Fibroblast of the conjunctiva (primary cell): ENCODE data around the gene SLC28A3.

Experiments
- DNase-seq: peaks from one replicate; pipeline ENCODE4 v3.0.0-alpha.2; 2010; ENCODE audit warnings: low read depth

Gene SLC28A3

GRCh38 chr9:84339503-84339902 lies 1.1 kb downstream of the SLC28A3 start:
- no peak for DNase-seq

DNA sequence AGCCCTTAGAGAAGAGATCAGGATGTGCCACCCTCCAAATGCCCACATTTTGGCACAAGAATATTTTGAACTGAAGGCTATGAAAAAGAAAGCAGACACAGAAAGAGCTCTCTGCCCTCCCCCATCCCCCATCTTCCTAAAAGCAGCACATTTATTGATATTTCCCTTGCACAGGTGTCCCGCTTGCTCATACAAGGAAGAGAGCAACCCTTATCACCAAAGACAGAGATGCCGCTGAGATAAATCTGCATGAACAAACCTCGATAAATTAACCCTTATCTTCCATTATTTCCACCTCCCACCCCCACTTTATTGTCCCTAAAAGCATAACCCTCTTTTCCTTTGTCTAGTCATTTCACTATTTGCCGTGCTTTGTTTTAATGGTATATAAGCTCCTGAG lies 1.8 kb downstream of the SLC28A3 start:
- DNase-seq: no peak

GRCh38 chr9:84337252-84337651 lies 3.3 kb downstream of the SLC28A3 start:
- DNase-seq: no peak

DNA sequence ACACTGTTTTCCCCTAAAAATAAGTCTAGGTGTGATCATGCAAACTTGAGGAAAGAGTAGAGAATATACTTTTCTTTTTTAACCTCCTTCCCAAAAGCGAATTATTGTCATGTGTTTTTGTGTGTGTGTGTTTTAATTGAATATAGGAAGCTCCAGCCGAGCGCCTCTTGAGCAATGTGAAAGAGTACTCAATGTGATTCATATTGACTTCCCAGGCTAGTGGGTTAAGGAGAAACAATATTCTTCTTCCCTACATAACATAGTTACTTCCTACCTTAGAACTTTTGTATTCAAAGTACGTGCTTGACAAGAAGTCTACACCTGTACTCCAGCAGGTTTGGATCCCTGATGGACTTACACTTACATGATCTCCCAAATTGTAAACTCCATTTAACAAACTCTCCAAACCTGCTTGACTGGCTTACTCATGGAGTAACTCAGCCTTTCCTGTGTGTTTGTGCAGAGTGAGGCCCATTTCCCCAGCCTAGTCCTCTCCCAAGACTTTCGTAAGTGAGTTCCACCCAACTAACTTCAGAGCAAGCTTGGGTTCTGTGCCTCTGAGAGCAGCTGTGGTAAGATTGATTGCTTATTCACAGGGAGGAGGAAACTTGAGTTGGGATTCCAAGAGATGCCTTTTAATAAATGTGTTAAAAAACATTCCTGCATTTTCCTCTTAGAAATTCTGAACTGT lies 9.3 kb downstream of the SLC28A3 start:
- DNase-seq: no peak

DNA sequence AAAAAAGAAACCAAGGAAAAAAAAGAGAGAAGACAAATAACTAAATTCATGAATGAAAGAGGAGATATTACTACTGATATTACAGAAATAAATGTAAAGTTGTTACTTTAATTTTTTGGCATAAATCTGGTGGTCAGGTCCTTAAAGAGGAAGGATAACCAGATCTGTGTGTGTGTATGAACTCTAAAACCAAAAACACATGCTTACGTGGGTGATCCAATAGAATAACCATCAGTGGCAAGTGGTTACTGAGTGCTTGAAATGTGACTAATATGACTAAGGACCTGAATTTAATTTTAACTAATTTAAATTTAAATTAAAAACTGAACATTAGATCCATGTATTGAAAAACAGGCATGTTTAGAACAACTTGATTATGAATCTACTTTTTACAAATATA lies 10.3 kb downstream of the SLC28A3 start:
- DNase-seq: no peak

GRCh38 chr9:84327184-84327583 lies 13.4 kb downstream of the SLC28A3 start:
- DNase-seq: no peak

DNA sequence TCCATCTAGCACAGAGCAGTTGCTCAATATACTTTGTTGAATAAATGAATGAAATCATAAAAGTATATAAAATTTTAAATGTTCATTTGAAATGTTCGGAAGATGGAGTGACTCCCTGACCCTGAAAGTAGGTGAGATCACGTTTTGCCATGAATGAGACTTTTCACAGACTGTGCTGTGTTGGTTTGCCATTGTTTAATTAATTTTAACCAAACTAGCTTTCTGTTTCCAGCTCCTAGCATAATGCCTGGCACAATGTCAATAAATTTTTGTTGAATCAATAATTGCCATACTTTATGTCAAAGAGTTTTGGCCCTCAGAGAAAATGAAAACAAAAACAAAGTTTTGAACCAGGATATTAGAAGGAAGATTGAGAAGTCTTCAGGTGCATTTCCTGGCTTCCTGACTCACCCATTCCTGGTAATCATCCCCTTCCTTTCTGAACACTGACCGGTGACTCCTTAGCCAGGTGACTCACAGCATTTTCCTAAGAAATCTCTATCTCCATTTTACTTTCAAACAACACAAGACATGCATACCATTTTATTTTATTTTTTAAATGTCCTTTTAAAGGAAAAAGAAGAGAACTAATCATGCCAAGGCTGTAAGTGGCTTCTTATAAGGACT lies 15.1 kb downstream of the SLC28A3 start:
- no peak for DNase-seq

GRCh38 chr9:84324811-84325210 lies 15.7 kb downstream of the SLC28A3 start:
- DNase-seq: no peak

GRCh38 chr9:84323858-84324257 lies 16.7 kb downstream of the SLC28A3 start:
- no peak for DNase-seq

GRCh38 chr9:84322828-84323227 lies 17.7 kb downstream of the SLC28A3 start:
- DNase-seq: peak; percentile 34

GRCh38 chr9:84320231-84320630 lies 20.3 kb downstream of the SLC28A3 start:
- DNase-seq: no peak

- no peak for DNase-seq
These were observed 20.9 kb downstream of the SLC28A3 start for GRCh38 chr9:84319632-84320031.

GRCh38 chr9:84318981-84319380 lies 21.6 kb downstream of the SLC28A3 start:
- DNase-seq: no peak

DNA sequence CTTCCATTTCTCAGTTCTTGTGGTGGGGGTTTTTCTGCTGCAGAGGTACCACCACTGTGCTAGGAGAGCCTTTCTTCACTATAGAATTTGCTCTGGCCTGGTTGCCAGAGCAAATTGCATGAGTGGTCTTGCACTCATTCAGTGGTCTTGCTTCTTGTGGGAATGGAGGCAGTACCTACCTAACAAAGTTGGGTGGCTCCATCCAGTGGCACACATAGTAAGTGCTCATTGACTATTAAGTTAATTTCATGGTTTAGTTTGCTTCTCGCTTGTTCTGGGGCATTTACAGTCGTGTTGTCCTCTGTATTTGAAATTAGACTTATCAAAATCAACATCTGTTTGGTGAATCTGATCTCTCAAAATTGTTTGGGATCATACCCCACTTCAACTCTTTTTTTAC lies 23.0 kb downstream of the SLC28A3 start:
- DNase-seq: no peak

GRCh38 chr9:84315278-84315877 lies 25.2 kb downstream of the SLC28A3 start:
- DNase-seq: peak; percentile 34

DNA sequence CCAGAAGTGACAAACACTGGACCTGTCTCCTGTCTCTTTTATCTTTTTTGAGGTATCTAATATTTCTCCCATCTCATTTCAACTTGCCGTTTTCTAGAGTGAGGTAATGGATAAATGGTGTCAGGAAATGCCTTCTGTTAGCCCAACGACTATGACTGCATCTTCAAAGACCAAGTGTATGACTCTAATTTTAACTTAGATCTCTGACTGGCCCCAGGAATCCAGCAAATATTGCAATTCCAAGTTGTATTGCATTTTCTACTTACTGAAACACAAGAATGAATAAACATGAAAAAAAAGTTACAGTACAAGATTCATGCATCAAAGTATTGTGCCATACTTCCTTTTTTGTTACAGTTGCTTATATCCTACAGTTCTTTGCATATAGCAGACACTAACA lies 26.3 kb downstream of the SLC28A3 start:
- DNase-seq: no peak

DNA sequence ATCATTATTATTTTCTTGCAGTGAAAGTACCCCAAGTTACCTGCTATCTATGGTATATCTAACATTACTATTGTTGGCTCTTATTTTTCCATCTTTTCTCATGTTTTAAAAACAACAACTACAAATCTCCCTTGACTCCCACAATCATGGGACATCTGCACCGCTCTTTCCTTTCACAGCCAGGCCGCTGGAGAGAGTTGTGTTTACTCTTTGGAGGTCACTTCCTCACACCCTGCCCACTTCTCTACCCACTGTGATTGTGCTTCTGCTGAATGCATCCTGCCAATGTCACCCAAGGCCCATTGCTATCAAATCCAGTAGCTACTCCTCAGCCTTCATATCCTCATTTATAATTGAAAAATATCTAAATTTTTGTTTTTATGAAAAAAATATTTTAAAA lies 29.7 kb downstream of the SLC28A3 start:
- DNase-seq: no peak

DNA sequence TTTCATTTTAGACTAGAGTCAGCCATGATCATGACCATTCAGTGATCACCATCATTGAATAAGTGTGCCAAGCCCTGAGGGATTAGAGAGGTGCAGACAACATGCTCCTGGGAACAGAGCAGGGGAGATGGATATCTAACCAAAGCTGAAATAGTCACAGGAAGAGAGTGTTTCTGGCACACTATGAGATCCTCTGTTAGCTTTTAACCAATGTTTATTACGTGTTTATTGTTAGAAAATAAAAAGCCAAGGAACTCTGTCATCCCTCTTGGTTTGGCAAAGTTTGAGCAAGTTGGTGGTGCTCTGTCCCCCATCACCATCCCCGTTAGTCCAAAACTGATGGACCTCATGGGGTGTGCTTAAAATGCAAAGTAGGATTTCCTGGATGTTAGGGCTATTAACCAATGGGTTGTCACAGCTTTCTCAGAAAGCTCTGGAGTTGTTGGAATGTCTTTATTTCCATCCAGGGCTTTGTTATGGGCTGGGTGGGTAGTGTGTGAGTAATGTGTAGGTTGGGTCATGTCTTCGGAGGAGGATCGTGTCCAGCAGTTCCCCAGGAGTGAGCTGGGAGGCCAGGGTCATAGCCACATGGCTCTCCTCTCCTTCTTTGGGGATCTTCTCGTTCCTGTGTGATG lies 34.9 kb downstream of the SLC28A3 start:
- no peak for DNase-seq

- no peak for DNase-seq
These were observed 36.4 kb downstream of the SLC28A3 start for GRCh38 chr9:84304166-84304565.

DNA sequence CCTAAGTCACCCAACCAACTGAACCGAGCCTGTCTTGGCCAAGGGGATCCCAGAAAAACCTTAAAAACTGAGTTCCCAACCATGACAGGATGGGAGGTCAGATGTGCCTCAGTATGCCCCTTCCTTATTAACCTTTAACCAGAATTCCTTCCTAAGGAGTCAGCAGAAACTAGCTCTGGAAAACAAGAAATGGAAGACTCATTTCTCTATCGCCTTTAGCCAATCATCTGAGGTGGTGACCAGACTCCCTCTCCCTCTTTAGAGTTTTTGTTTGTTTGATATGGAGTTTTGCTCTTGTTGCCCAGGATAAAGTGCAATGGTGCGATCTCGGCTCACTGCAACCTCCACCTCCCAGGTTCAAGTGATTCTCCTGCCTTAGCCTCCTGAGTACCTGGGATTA lies 37.5 kb downstream of the SLC28A3 start:
- no peak for DNase-seq

DNA sequence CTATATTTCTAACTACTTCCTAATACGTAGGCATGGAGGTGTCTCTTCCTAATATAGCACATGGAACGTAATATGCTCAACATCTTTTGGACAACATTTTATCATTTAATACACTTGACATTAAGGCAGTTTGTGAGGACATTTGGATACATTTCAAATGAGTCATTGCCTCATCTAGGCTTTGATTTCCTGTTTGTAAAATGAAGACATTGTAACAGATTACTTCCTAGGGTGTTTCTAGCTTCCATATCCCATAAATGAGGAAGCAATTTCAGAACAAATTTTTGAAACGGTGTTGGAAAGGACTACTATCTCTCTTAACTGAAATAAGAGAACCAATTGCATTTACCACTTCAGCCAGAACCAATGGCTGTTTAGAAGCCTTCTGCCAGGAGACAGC lies 38.7 kb downstream of the SLC28A3 start:
- no peak for DNase-seq

DNA sequence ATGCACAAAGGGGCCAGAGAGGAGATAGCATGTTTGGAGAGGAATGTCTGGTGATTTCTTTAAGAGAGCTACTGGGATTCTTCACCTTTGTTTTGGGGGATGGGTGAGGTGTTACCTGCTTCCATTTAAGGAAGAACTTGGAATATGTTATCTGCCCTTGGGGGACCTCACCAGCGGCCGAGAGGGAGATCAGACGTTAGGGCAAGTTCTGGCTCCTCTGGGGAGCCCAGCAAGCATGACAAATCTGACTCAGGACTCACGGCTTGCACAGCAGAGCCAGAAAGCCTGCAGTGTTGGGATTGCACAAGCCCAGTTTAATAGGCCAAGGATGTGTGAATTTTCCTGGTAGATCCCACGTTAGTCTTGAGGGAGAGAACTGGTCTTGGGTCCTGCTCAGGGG lies 40.3 kb downstream of the SLC28A3 start:
- DNase-seq: no peak

- DNase-seq: no peak
These were observed 43.3 kb downstream of the SLC28A3 start for GRCh38 chr9:84297162-84297821.
